Measurements from ENCODE around the gene CIDEA.
"Not testable (repeated sequence)": the region's sequence is repeated elsewhere in the genome, so short reads cannot be mapped to it uniquely, and the experiment has no call there.

- not testable (repeated sequence) for TF ChIP-seq EZH2phosphoT487 (IDR thresholded peaks at IDR 0.05; ENCODE audit: insufficient read depth, low read depth); EZH2 (IDR thresholded peaks at IDR 0.05; ENCODE audit: insufficient read depth, poor library complexity, severe bottlenecking)
Observed at GRCh38 chr18:12218603-12219002, 35.6 kb upstream of the CIDEA start.

All from GM23248 (cell line).